Measurements from ENCODE around the gene C21orf58. TPM values are rescaled to one million over a fixed set of nuclear protein-coding genes. Genes with fewer than 3 reads are reported as not detected.

Gene C21orf58
- total RNA-seq, 2 experiments from 2014 or later: 112 to 141 TPM

DNA sequence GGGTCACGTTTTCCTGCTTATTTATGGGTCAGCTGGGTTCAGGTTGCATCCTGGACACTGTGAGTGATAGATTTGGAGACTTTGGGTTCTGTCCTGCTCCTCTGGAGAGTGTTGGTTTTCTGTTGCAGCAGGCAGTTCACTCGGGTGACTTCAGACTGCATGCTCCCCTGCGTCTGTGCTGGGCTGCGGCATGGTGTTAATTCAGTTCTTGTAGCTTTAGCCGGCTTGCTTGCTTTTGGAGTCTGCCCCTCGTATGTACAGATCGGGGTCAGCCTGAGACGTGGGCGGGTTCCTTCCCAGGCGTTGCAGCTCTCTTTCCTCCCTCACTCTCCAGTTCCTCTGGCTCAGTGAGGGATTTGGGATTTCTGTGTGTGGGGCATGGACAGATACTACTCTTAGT lies 38.3 kb upstream of the C21orf58 start:
- peaks cover 91% of the 10 kb centered on the region for H3K36me3 ChIP-seq (ENCODE audit: insufficient read depth, low read length)
- TF ChIP-seq, protein P1, sequence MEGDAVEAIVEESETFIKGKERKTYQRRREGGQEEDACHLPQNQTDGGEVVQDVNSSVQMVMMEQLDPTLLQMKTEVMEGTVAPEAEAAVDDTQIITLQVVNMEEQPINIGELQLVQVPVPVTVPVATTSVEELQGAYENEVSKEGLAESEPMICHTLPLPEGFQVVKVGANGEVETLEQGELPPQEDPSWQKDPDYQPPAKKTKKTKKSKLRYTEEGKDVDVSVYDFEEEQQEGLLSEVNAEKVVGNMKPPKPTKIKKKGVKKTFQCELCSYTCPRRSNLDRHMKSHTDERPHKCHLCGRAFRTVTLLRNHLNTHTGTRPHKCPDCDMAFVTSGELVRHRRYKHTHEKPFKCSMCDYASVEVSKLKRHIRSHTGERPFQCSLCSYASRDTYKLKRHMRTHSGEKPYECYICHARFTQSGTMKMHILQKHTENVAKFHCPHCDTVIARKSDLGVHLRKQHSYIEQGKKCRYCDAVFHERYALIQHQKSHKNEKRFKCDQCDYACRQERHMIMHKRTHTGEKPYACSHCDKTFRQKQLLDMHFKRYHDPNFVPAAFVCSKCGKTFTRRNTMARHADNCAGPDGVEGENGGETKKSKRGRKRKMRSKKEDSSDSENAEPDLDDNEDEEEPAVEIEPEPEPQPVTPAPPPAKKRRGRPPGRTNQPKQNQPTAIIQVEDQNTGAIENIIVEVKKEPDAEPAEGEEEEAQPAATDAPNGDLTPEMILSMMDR (conservative IDR thresholded peaks at IDR 0.05; ENCODE audit: low read length): no peak
- no peak for TF ChIP-seq EZH2phosphoT487 (IDR thresholded peaks at IDR 0.05; ENCODE audit: borderline replicate concordance, low read depth, low read length)
- no TSS peak for BruUV-seq (replicated peaks)
- no peak overlapping the region for H3K4me3 ChIP-seq (ENCODE audit: low read depth, low read length, poor library complexity, severe bottlenecking)
- H3K9me3 ChIP-seq (ENCODE audit: low read length): no peaks in the 10 kb centered on the region
- H3K79me2 ChIP-seq (ENCODE audit: insufficient read depth, low read depth, low read length): no peaks in the 10 kb centered on the region
- H3K4me1 ChIP-seq (ENCODE audit: insufficient read depth, low read length, poor library complexity, severe bottlenecking): peaks cover 16% of the 10 kb centered on the region
- no peak overlapping the region for H3K27ac ChIP-seq (ENCODE audit: low read depth, low read length, poor library complexity, severe bottlenecking)
- intact Hi-C loops (cut with micrococcal nuclease; ENCODE audit: unreplicated experiment): no loop called here
- ChIA-PET CTCF (ENCODE audit: unreplicated experiment) (no interaction called here), POLR2A (no interaction called here)
- no peaks in the 10 kb centered on the region for H3K9me2 ChIP-seq (ENCODE audit: insufficient read depth, low read length)
- no peaks in the 10 kb centered on the region for H4K20me1 ChIP-seq (ENCODE audit: insufficient read depth, low read length)
- H3K4me2 ChIP-seq (ENCODE audit: low read length): no peak overlapping the region
- DNase-seq (ENCODE audit: low spot score): no peak
- H2AFZ ChIP-seq (ENCODE audit: low read length): no peak overlapping the region

DNA sequence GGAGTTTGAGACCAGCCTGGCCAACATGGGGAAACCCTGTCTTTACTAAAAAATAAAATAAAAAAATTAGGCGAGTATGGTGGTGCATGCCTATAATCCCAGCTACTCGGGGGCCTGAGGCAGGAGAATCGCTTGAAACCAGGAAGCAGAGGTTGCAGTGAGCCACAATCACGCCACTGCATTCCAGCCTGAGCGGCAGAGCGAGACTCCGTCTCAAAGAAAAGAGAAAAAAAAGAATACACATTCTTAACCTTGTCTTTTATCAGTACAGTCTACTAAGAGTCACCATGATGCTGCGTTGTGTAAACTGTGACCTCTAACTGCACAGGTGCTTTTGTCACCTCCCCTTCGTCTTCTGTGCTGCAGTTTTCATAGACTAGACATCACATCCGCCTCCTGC lies 37.5 kb upstream of the C21orf58 start:
- H3K9me2 ChIP-seq (ENCODE audit: insufficient read depth, low read length): no peaks in the 10 kb centered on the region
- no peaks in the 10 kb centered on the region for H4K20me1 ChIP-seq (ENCODE audit: insufficient read depth, low read length)
- TF ChIP-seq EZH2phosphoT487 (IDR thresholded peaks at IDR 0.05; ENCODE audit: borderline replicate concordance, low read depth, low read length): no peak
- TF ChIP-seq, protein P1 (conservative IDR thresholded peaks at IDR 0.05; ENCODE audit: low read length): no peak
- ChIA-PET POLR2A (no interaction called here), CTCF (ENCODE audit: unreplicated experiment) (no interaction called here)
- H3K79me2 ChIP-seq (ENCODE audit: insufficient read depth, low read depth, low read length): no peaks in the 10 kb centered on the region
- no peaks in the 10 kb centered on the region for H3K9me3 ChIP-seq (ENCODE audit: low read length)
- no TSS peak for BruUV-seq (replicated peaks)
- no peak overlapping the region for H3K4me2 ChIP-seq (ENCODE audit: low read length)
- DNase-seq (ENCODE audit: low spot score): no peak
- H3K4me1 ChIP-seq (ENCODE audit: insufficient read depth, low read length, poor library complexity, severe bottlenecking): peaks cover 23% of the 10 kb centered on the region
- H3K36me3 ChIP-seq (ENCODE audit: insufficient read depth, low read length): peaks cover 87% of the 10 kb centered on the region
- no peak overlapping the region for H2AFZ ChIP-seq (ENCODE audit: low read length)
- H3K4me3 ChIP-seq (ENCODE audit: low read depth, low read length, poor library complexity, severe bottlenecking): no peak overlapping the region
- no peak overlapping the region for H3K27ac ChIP-seq (ENCODE audit: low read depth, low read length, poor library complexity, severe bottlenecking)
- intact Hi-C loops (cut with micrococcal nuclease; ENCODE audit: unreplicated experiment): no loop called here

DNA sequence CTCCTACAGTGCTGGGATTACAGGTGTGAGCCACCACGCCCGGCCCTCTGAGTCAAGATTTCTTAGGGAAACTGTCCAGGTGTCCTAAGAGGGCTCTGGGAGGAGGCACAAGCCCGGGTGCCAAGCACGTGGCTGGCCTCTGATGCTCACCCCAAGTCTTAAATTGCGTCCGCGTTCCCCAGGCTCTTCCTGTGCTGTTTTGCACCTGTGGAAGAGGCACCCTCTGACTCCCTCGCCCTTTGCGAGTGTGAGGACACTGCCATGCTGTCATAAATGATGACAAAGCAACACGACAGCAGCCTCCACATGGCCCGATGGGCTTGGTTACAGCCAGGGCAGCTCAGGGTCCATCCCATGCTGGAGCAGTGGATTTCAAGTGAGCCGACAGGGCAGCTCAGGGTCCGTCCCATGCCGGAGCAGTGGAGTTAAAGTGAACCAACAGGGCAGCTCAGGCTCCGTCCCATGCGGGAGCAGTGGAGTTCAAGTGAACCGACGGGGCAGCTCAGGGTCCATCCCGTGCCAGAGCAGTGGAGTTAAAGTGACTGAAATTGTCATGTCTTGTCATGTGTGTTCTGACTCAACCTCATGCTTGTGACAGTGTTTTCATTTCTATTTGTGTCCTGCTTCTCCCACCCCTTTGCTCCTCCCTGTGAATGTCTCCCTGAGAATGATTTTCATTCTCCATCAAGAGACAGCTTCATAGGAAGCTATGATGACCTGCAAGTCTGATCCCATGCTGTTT lies 34.2 kb upstream of the C21orf58 start:
- CTCF ChIA-PET (ENCODE audit: unreplicated experiment): no interaction called here
- Histone ChIP-seq H3K27ac (ENCODE audit: low read depth, low read length, poor library complexity, severe bottlenecking) (peak overlapping the region; percentile 97), H4K20me1 (ENCODE audit: insufficient read depth, low read length) (no peaks in the 10 kb centered on the region), H3K9me3 (ENCODE audit: low read length) (no peaks in the 10 kb centered on the region), H2AFZ (ENCODE audit: low read length) (no peak overlapping the region), H3K4me1 (ENCODE audit: insufficient read depth, low read length, poor library complexity, severe bottlenecking) (peaks cover 29% of the 10 kb centered on the region), H3K36me3 (ENCODE audit: insufficient read depth, low read length) (peaks cover 84% of the 10 kb centered on the region), H3K79me2 (ENCODE audit: insufficient read depth, low read depth, low read length) (no peaks in the 10 kb centered on the region), H3K4me2 (ENCODE audit: low read length) (peak overlapping the region; percentile 82), H3K4me3 (ENCODE audit: low read depth, low read length, poor library complexity, severe bottlenecking) (peak overlapping the region; percentile 57), H3K9me2 (ENCODE audit: insufficient read depth, low read length) (no peaks in the 10 kb centered on the region)
- DNase-seq (ENCODE audit: low spot score): no peak
- intact Hi-C loops (cut with micrococcal nuclease; ENCODE audit: unreplicated experiment): loop anchor here (2.0 kb wide), 1 partner anchor 33 kb away; the partner anchor contains the start of gene PCNT
- TF ChIP-seq, protein P1 (conservative IDR thresholded peaks at IDR 0.05; ENCODE audit: low read length): no peak
- no peak for TF ChIP-seq EZH2phosphoT487 (IDR thresholded peaks at IDR 0.05; ENCODE audit: borderline replicate concordance, low read depth, low read length)
- no TSS peak for BruUV-seq (replicated peaks)
- POLR2A ChIA-PET: interaction anchor here (0.7 to 1.4 kb wide), 3 partner anchors 35 to 206 kb away, joined by 3 read pairs; no protein-coding TSS in a partner anchor

All from OCI-LY7 (cell line).